HEK293 (cell line): ENCODE results near the gene ADCY1.

ENCODE experiments used
- CTCF ChIA-PET: fragments of 350-600 bp; formaldehyde crosslinking; extraction: SDS; loops from one replicate; lab custom pipeline; 2021; ENCODE audit warnings: antibody characterized with exemption; lab: Yijun Ruan, JAX
- POLR2A ChIA-PET: fragments of 300-600 bp; formaldehyde crosslinking; extraction: SDS; loops from one replicate; lab custom pipeline; 2020; ENCODE audit warnings: antibody characterized with exemption, inconsistent platforms; lab: Yijun Ruan, JAX
- H3K27ac ChIP-seq: fragments of 200-500 bp; sonication (Bioruptor generic); 2 replicates; pipeline ENCODE4 v1.5.1; 2014; ENCODE audit warnings: low read depth, low read length, control low read depth, inconsistent platforms; ENCODE audit errors: extremely low read depth
- H3K36me3 ChIP-seq, 2 experiments: fragments of 200-500 bp in 1 of 2; sonication (Bioruptor generic) in 1 of 2; 1 replicate in 1 of 2; 2 replicates in 1 of 2; pipeline ENCODE4 v1.5.1; 2014 to 2017; ENCODE audit warnings: inconsistent platforms in 2 of 2, low read length in 2 of 2; ENCODE audit not compliant: control insufficient read depth in 2 of 2, insufficient read depth in 1 of 2
- H3K4me1 ChIP-seq: fragments of 200-500 bp; sonication (Bioruptor generic); 2 replicates; pipeline ENCODE4 v1.5.1; 2014; ENCODE audit warnings: mild to moderate bottlenecking, low read length, inconsistent platforms; ENCODE audit not compliant: control insufficient read depth, insufficient read depth
- H3K4me3 ChIP-seq: 2 replicates; pipeline ENCODE4 v1.5.1; 2011; ENCODE audit warnings: low read depth, mild to moderate bottlenecking, control low read depth, low read length, moderate library complexity
- H3K9me3 ChIP-seq: fragments of 200-500 bp; sonication (Bioruptor generic); 2 replicates; pipeline ENCODE4 v1.5.1; 2014; ENCODE audit warnings: low read depth, low read length, inconsistent platforms; ENCODE audit not compliant: control insufficient read depth, insufficient read depth
- EGR2 ChIP-seq: fragments of 450-650 bp; formaldehyde crosslinking; IDR thresholded peaks from 2 replicates; pipeline ENCODE4 v1.5.1; 2016; ENCODE audit warnings: low read depth, missing biosample characterization, missing genetic modification characterization
- GLI2 ChIP-seq: fragments of 450-650 bp; formaldehyde crosslinking; IDR thresholded peaks from 2 replicates; pipeline ENCODE4; 2017; ENCODE audit warnings: missing biosample characterization, missing genetic modification characterization, low read depth, borderline replicate concordance
- HOXA7 ChIP-seq: sonication (generic); formaldehyde crosslinking; IDR thresholded peaks from 2 replicates; pipeline ENCODE4 v1.8.1; 2022; ENCODE audit warnings: missing genetic modification reagents, borderline replicate concordance
- KLF8 ChIP-seq: fragments of 450-650 bp; formaldehyde crosslinking; IDR thresholded peaks from 2 replicates; pipeline ENCODE4 v1.5.1; 2016; ENCODE audit warnings: missing biosample characterization, missing genetic modification characterization
- MZF1 ChIP-seq: fragments of 450-650 bp; formaldehyde crosslinking; IDR thresholded peaks from 2 replicates; pipeline ENCODE4 v1.5.1; 2017; ENCODE audit warnings: missing biosample characterization, missing genetic modification characterization, borderline replicate concordance
- SP3 ChIP-seq: fragments of 450-650 bp; formaldehyde crosslinking; IDR thresholded peaks from 2 replicates; pipeline ENCODE4 v1.5.1; 2016; ENCODE audit warnings: missing biosample characterization, missing genetic modification characterization
- WT1 ChIP-seq: fragments of 450-650 bp; formaldehyde crosslinking; IDR thresholded peaks from 2 replicates; pipeline ENCODE4 v1.5.1; 2016; ENCODE audit warnings: missing biosample characterization, missing genetic modification characterization
- ZBTB1 ChIP-seq: fragments of 450-650 bp; formaldehyde crosslinking; IDR thresholded peaks from 2 replicates; pipeline ENCODE4 v1.5.1; 2016; ENCODE audit warnings: missing biosample characterization, missing genetic modification characterization
- ZNF114 ChIP-seq: fragments of 450-650 bp; formaldehyde crosslinking; IDR thresholded peaks from 2 replicates; pipeline ENCODE4 v1.5.0; 2017; ENCODE audit warnings: missing biosample characterization, missing genetic modification characterization
- ZNF174 ChIP-seq: fragments of 450-650 bp; formaldehyde crosslinking; IDR thresholded peaks from 2 replicates; pipeline ENCODE4 v1.5.0; 2017; ENCODE audit warnings: missing biosample characterization, mild to moderate bottlenecking, missing genetic modification characterization
- ZNF335 ChIP-seq: fragments of 450-650 bp; formaldehyde crosslinking; conservative IDR thresholded peaks from 2 replicates; pipeline ENCODE4 v1.5.1; 2016; ENCODE audit warnings: missing biosample characterization, missing genetic modification characterization
- ZNF37A ChIP-seq: fragments of 450-650 bp; IDR thresholded peaks from 2 replicates; pipeline ENCODE4 v1.5.1; 2018; ENCODE audit warnings: missing biosample characterization, missing genetic modification characterization
- ZNF521 ChIP-seq: fragments of 450-650 bp; formaldehyde crosslinking; IDR thresholded peaks from 2 replicates; pipeline ENCODE4 v1.5.1; 2017; ENCODE audit warnings: missing biosample characterization, mild to moderate bottlenecking, missing genetic modification characterization
- ZNF596 ChIP-seq: fragments of 450-650 bp; IDR thresholded peaks from 2 replicates; pipeline ENCODE4 v1.5.0; 2018; ENCODE audit warnings: missing biosample characterization, mild to moderate bottlenecking, missing genetic modification characterization, moderate library complexity
- ZNF658 ChIP-seq: fragments of 450-650 bp; formaldehyde crosslinking; IDR thresholded peaks from 2 replicates; pipeline ENCODE4; 2016; ENCODE audit warnings: missing biosample characterization, missing genetic modification characterization
- ZNF785 ChIP-seq: fragments of 450-650 bp; formaldehyde crosslinking; IDR thresholded peaks from 2 replicates; pipeline ENCODE4 v1.5.1; 2016; ENCODE audit warnings: missing biosample characterization, missing genetic modification characterization
- ZSCAN16 ChIP-seq: fragments of 450-650 bp; formaldehyde crosslinking; IDR thresholded peaks from 2 replicates; pipeline ENCODE4 v1.5.1; 2016; ENCODE audit warnings: missing biosample characterization, missing genetic modification characterization
- TF ChIP-seq, protein P1 (sequence below): fragments of 450-650 bp; formaldehyde crosslinking; conservative IDR thresholded peaks from 2 replicates; pipeline ENCODE4 v1.5.1; 2016; ENCODE audit warnings: low read depth, missing biosample characterization, missing genetic modification characterization
- TF ChIP-seq, protein P2 (sequence below): fragments of 450-650 bp; formaldehyde crosslinking; IDR thresholded peaks from 2 replicates; pipeline ENCODE4 v1.5.1; 2017; ENCODE audit warnings: missing biosample characterization, mild to moderate bottlenecking, missing genetic modification characterization, moderate library complexity
- TF ChIP-seq, protein P3 (sequence below): fragments of 450-650 bp; formaldehyde crosslinking; IDR thresholded peaks from 2 replicates; pipeline ENCODE4 v1.5.1; 2016; ENCODE audit warnings: missing biosample characterization, missing genetic modification characterization

The ADCY1 gene

DNA sequence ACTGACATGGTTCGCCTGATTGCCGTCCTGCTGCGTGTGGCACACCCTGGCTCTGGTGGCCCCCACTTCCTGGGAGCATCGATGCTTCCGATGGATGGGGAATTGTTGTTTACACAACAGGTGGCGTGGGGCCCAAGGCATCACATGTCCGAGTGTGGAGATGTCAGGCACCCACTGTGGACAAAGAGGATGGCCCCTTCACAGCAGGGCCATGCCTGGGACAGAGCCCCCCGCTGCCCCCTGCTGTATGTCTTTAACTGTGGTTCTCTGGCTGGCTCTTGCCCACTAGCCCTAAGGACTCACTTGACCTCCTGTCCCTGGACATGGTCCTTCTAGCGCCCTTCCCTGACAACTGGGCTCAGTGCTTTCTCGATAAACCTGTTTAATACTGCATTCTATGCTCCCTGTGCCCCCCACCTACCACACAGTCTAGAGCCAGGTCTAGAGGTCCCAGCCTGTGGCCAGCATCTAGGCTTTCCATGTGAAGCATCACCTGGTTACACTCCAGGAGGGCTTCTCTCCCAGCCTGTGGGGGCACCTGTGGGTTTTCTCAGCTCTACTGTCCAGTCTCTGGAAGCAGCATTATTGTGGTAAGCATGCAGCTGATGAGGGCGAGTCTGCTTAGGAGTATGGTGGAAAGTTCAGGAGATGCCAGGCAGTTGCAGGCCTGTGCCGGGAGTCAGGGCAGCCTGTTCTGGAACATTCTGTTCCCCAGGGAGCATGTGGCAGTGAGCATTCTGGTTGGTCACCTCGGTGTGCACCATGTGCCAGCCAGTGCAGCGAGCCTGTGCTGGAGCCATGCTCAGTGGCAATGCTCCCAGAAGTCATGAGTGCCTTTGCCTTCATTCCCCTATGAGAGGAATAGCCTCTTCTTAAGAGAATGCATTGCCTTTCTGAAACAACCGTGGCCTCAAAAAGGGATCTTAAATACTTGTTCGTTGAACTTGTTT is 10.4 kb downstream of the ADCY1 start (continued):
- TF ChIP-seq, protein P1, sequence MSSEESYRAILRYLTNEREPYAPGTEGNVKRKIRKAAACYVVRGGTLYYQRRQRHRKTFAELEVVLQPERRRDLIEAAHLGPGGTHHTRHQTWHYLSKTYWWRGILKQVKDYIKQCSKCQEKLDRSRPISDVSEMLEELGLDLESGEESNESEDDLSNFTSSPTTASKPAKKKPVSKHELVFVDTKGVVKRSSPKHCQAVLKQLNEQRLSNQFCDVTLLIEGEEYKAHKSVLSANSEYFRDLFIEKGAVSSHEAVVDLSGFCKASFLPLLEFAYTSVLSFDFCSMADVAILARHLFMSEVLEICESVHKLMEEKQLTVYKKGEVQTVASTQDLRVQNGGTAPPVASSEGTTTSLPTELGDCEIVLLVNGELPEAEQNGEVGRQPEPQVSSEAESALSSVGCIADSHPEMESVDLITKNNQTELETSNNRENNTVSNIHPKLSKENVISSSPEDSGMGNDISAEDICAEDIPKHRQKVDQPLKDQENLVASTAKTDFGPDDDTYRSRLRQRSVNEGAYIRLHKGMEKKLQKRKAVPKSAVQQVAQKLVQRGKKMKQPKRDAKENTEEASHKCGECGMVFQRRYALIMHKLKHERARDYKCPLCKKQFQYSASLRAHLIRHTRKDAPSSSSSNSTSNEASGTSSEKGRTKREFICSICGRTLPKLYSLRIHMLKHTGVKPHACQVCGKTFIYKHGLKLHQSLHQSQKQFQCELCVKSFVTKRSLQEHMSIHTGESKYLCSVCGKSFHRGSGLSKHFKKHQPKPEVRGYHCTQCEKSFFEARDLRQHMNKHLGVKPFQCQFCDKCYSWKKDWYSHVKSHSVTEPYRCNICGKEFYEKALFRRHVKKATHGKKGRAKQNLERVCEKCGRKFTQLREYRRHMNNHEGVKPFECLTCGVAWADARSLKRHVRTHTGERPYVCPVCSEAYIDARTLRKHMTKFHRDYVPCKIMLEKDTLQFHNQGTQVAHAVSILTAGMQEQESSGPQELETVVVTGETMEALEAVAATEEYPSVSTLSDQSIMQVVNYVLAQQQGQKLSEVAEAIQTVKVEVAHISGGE (tag by site-specific recombination) = no peak
- TF ChIP-seq ZSCAN16 (tag by site-specific recombination) (no peak), ZBTB1 (tag by site-specific recombination) (no peak), GLI2 (tag by site-specific recombination) (no peak), ZNF596 (tag by site-specific recombination) (no peak)

DNA sequence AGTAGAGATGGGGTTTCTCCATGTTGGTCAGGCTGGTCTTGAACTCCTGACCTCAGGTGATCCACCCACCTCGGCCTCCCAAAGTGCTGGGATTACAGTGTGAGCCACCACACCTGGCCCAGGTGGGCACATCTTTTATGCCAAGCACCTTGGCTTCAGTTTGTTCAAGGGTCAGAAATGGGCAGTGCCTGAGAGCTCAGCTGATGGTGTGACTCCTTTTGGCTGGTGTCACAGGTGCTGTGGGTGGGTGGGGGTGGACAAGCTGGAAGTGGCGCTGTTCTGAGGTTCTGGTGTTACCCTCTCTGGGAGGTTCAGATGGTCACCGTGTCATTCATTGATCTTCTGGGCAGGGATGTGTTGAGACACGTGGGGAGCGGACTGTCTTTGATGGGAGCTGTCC is 11.5 kb downstream of the ADCY1 start:
- CTCF ChIA-PET = no interaction called here
- Histone ChIP-seq H3K27ac (no peak overlapping the region), H3K4me1 (no peaks in the 10 kb centered on the region), H3K4me3 (no peak overlapping the region), H3K9me3 (no peaks in the 10 kb centered on the region), H3K36me3 (no peaks in the 10 kb centered on the region)
- TF ChIP-seq ZNF114 (tag by site-specific recombination) (no peak), ZNF335 (no peak), MZF1 (tag by site-specific recombination) (no peak), HOXA7 (CRISPR knock-in tag) (no peak), ZNF785 (tag by site-specific recombination) (no peak), ZNF174 (tag by site-specific recombination) (no peak), ZNF521 (tag by site-specific recombination) (no peak), ZNF37A (tag by site-specific recombination) (no peak), SP3 (tag by site-specific recombination) (no peak), EGR2 (no peak), KLF8 (no peak), ZNF658 (tag by site-specific recombination) (no peak), WT1 (tag by site-specific recombination) (no peak)
- TF ChIP-seq, protein P2, sequence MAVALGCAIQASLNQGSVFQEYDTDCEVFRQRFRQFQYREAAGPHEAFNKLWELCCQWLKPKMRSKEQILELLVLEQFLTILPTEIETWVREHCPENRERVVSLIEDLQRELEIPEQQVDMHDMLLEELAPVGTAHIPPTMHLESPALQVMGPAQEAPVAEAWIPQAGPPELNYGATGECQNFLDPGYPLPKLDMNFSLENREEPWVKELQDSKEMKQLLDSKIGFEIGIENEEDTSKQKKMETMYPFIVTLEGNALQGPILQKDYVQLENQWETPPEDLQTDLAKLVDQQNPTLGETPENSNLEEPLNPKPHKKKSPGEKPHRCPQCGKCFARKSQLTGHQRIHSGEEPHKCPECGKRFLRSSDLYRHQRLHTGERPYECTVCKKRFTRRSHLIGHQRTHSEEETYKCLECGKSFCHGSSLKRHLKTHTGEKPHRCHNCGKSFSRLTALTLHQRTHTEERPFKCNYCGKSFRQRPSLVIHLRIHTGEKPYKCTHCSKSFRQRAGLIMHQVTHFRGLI (tag by site-specific recombination) = no peak
- TF ChIP-seq, protein P3, sequence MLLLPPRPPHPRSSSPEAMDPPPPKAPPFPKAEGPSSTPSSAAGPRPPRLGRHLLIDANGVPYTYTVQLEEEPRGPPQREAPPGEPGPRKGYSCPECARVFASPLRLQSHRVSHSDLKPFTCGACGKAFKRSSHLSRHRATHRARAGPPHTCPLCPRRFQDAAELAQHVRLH (tag by site-specific recombination) = no peak
- POLR2A ChIA-PET = no interaction called here
